Activated naive CD4-positive, alpha-beta T cell treated with anti-CD3 and anti-CD28 coated beads, Interleukin-2, amount 50 U/mL, for 16 hours (primary cell): Measurements from ENCODE around the gene OCSTAMP.

ENCODE experiments used
- DNase-seq: peaks from one replicate; pipeline ENCODE4 v3.0.0-alpha.2; 2020

Gene OCSTAMP, protein sequence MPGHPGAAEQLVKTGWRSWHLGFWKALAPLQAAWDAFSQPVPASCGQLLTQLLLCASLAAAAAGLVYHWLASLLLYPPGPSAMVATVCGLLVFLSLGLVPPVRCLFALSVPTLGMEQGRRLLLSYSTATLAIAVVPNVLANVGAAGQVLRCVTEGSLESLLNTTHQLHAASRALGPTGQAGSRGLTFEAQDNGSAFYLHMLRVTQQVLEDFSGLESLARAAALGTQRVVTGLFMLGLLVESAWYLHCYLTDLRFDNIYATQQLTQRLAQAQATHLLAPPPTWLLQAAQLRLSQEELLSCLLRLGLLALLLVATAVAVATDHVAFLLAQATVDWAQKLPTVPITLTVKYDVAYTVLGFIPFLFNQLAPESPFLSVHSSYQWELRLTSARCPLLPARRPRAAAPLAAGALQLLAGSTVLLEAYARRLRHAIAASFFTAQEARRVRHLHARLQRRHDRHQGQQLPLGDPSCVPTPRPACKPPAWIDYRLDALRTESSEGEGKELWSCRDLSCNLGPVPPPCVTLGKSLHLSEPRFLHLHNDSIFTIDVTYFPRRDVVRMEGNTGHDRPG

GRCh38 chr20:46550461-46550860 is at the start of gene OCSTAMP:
OCSTAMP (minus strand) TSS chr20:46550654; CDS start chr20:46550560, 94 bp downstream.
- DNase-seq: no peak

GRCh38 chr20:46599227-46599987 is 49.0 kb upstream of the OCSTAMP start:
- DNase-seq: no peak

DNA sequence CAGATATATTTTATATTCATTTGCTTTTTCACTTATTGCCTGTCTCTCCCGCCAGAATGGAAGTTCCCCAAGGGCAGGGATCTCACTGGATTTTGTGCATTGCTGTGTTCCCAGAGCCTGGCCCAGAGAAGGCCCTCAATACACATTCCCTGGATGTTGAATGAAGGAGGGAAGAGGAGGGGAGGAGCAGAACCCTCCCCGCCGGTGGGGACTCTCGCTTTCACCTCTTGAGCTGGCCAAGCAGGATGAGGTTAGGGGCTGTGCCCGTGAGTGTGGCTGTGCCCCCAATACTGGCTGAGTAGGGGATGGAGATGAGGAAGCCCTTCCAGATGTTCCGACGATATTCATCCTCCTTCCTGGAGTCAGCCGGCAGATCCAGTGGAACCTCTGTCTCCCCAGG is 45.5 kb upstream of the OCSTAMP start:
- no peak for DNase-seq

DNA sequence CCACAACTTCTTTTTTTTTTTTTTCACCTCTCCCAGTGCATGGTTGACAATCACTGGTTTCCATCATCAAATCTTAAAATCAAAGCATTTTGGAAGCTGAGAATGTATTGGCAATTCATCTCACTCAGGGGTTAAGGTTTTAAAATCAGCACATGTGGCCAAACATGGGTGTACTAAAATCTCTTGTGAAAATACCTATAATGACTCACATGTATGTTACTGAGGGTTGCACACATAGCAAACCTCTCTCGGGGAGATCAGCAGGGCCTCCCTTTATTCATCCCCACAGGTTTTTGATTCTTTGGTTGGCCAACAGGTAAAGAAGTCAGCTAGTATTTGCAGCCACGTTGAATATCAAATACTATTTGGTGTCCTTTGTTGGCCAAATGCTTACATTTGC is 44.3 kb upstream of the OCSTAMP start:
- no peak for DNase-seq

GRCh38 chr20:46592580-46593362 is 42.3 kb upstream of the OCSTAMP start:
- no peak for DNase-seq

- no peak for DNase-seq
Measured at GRCh38 chr20:46590443-46590842, 40.0 kb upstream of the OCSTAMP start.

DNA sequence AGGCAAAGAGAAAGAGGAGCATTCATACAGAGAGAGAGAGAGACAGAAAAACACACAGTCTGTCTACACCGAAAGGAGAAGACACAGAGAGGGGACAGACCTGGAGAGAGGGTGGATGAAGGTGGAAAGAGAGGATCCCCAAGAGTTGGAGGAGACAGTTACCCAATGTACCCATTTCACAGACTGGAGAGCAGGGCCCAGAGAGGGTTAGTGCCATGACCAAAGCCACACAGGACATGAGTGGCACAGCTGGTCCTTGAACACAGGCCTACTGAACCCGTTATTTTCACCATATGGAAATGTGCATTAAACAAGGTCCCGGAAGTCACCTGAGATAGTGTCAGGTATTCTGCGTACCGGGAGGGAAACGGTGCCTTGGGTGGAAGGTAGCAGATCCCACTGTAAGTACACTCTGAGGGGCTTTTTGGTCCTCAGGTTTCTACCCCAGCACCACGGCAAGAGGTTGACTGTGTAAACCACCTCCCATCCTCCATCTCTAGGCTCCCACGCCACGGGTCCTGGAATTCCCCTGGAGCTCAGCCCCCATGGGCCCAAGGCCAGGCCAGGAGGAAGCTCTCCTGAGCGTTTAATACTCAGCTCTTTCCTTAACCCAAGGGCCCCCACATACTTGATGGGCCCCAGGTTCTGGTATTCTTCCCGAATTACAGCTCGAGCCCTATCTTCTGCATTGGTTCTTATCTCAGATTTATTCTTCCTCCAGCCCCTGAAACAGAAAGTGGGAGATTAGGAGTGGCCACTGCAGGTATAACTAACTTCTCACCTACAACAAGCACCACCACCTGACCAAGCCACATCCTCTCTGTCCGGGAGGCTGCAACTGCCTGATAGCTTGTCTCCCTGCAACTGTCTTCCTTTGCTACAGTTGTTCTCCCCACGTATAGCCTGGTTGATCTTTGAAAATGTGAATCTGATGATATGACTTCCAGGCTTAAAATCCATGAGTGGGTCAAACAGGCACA is 38.4 kb upstream of the OCSTAMP start:
- DNase-seq: no peak

GRCh38 chr20:46587986-46588385 is 37.5 kb upstream of the OCSTAMP start:
- no peak for DNase-seq

DNA sequence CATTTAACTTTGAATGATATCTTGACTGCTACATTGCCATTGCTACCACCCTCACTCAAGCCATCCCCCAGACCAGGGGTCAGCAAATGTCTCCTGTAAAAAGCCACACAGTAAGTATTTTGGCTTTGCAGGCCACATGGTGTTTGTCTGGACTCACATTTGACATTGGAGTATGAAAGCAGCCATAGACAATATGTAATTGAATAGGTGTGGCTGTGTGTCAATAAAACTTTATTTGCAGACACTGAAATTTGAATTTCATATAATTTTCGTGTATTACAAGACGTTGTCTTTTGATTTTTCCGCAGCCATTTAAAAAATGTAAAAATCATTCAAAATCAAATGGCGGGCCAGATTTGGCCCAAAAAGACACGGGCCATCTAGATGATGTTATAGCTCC is 36.3 kb upstream of the OCSTAMP start:
- DNase-seq: no peak

GRCh38 chr20:46584508-46584907 is 34.1 kb upstream of the OCSTAMP start:
- DNase-seq: no peak

DNA sequence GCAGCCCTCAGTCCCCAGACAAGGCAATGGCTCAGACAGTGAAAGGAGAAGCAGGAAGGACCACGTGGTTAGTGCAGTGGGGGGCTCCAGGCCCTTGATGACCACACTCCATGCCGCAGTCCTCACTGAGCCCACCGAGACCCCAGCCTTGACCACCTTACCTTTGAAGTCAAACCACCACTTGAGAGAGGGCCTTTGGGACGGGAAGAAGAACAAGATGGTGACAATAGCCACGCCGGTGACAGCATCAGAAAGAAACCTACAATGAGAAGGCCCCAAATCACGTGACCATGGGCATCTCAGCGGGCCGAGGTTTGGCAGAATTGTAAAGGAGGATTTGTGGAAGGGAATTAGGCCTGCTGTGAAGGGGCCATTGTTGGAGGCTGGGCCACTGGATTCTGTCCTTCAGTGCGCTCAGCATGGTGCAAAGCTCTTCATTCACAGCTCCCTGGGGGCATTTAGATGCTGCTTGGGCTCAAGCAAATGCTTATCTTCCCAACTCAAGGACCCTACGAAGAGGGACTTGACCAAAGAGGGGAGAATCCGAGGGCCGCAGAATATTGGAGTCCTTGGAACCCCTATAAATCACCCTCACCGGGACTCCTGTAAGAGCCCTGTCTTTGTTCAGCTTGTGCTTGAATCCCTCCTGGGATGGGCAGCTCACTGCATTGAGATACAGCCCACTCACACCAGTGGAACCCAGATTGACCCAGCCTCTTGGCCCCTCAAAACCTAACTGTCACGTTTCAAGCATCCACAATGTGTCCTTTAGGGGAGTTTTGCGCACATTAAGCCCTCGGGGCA is 33.2 kb upstream of the OCSTAMP start:
- DNase-seq: no peak

GRCh38 chr20:46582648-46583047 is 32.2 kb upstream of the OCSTAMP start:
- DNase-seq: no peak

GRCh38 chr20:46581391-46581790 is 30.9 kb upstream of the OCSTAMP start:
- no peak for DNase-seq

DNA sequence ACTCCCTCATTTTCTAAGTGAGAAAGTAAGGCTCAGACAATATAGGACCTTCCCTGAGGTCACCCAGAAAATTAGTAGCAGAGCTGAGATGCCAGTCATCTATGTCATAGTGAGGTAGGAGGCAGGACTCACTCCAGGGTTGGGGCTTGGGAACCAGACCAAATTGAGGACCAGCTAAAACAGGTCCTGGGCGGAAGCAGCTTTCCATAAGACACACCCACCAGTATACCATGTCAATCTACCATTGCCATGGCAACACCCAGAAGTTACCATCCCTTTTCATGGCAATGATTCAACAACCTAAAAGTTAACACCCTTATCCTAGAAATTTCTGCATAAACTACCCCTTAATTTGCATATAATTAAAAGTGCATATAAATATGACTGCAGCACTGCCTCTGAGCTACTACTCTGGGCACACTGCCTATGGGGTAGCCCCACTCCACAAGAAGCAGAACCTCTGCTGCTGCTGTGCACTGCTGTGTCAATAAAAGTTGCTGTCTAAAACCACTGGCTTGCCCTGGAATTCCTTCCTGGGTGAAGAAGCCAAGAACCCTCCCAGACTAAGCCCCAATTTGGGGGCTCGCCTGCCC is 30.3 kb upstream of the OCSTAMP start:
- DNase-seq: no peak

- no peak for DNase-seq
Measured at GRCh38 chr20:46578745-46579144, 28.3 kb upstream of the OCSTAMP start.

DNA sequence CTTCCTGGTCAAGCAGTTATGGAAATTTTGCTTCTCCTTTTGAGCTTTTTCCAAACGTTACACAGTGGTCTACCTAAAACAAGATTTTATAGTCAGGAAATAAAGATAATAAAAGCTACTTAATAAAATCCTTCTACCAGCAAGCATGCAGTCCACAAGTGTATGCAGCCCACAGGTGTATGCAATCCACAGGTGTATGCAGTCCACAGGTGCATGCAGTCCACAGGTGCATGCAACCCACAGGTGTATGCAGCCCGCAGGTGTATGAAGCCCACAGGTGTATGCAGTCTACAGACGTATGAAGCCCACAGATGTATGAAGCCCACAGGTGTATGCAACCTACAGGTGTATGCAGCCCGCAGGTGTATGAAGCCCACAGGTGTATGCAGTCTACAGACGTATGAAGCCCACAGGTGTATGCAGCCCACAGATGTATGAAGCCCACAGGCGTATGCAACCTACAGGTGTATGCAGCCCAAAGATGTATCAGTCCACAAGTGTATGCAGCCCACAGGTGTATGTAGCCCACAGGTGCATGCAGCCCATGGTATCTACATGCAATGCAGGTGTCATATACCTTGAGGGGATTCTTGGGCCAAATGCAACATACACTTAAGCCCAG is 26.4 kb upstream of the OCSTAMP start:
- DNase-seq: no peak

DNA sequence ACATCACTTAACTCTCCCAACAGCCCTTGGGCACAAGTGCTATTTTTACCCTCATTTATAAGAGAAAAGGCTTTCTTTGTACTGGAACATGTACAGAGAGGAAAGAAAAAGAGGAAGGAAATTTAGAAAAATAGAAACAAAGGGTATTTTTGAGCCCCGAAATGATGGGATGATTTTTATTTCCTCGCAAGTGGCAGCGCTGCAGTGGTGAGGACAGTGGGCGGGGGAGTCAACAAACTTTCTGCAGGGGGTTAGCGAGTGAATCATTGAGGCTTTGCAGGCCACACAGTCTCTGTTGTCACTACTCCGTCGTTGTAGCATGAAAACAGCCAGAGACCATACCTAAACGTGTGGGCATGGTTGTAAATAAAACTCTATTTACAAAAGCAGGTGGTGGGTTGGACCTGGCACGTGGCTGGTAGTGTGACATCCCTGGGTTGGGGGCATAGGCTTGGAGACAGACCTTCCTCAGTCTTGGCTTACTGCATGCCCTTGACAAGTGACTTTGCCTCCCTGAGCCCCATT is 25.5 kb upstream of the OCSTAMP start:
- DNase-seq: no peak

DNA sequence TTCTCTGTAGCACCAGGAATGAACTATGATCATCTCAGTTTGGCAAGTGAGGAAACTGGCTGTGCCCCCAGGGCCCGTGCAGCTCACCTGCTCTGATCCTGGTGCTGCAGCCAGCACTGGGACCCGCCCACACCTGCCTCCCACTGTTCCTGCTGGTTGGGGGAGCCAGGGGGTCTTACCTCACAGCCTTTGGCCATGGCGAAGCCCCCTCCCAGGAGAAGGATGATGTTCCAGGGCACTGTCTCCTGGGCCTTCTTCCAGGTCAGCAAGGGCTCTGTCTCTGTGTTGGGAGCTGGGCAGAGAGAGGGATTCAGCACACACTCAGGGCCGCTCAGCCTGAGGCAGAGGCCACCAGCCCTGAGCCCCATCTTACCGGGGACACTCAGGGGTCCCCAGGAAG is 24.9 kb upstream of the OCSTAMP start:
- DNase-seq: no peak

- DNase-seq: no peak
Measured at GRCh38 chr20:46573788-46574584, 23.5 kb upstream of the OCSTAMP start.
